Calu3 (cell line): ENCODE results near the gene RAB29. TPM values are rescaled to one million over a fixed set of nuclear protein-coding genes. Genes with fewer than 3 reads are reported as not detected.

ENCODE experiments used
- BruUV-seq: library from RNA; stranded (reverse); fragments of 400-500 nt; replicated peaks from 2 replicates; lab custom pipeline; 2021; lab: Mats Ljungman, UMichigan
- CTCF ChIA-PET: fragments of 300-600 bp; sonication (Branson Sonifier 250); formaldehyde crosslinking; loops from one replicate; lab custom pipeline; 2022; ENCODE audit warnings: antibody characterized with exemption; lab: Charles Lee
- DNase-seq: peaks from one replicate; pipeline ENCODE4 v3.0.0; 2022
- H3K27ac Mint-ChIP-seq: one replicate; pipeline ENCODE4 v1.8.0; 2022; ENCODE audit warnings: mixed read lengths; ENCODE audit not compliant: unreplicated experiment
- H3K27me3 Mint-ChIP-seq: one replicate; pipeline ENCODE4 v1.8.0; 2022; ENCODE audit warnings: mixed read lengths; ENCODE audit not compliant: unreplicated experiment
- H3K36me3 Mint-ChIP-seq: one replicate; pipeline ENCODE4 v1.8.0; 2022; ENCODE audit warnings: mild to moderate bottlenecking, moderate library complexity, mixed read lengths; ENCODE audit not compliant: insufficient read depth, unreplicated experiment
- H3K4me1 Mint-ChIP-seq: one replicate; pipeline ENCODE4 v1.8.0; 2022; ENCODE audit warnings: mild to moderate bottlenecking, low read depth, mixed read lengths; ENCODE audit not compliant: unreplicated experiment
- H3K4me3 Mint-ChIP-seq: one replicate; pipeline ENCODE4 v1.8.0; 2022; ENCODE audit warnings: mild to moderate bottlenecking, low read depth, moderate library complexity, mixed read lengths; ENCODE audit not compliant: unreplicated experiment
- H3K9me3 Mint-ChIP-seq: one replicate; pipeline ENCODE4 v1.8.0; 2022; ENCODE audit warnings: low read depth, mixed read lengths; ENCODE audit not compliant: unreplicated experiment
- CTCF ChIP-seq: fragments of 200-600 bp; IDR thresholded peaks from one replicate; pipeline ENCODE4 v1.8.0; 2022; ENCODE audit warnings: antibody characterized with exemption; ENCODE audit not compliant: unreplicated experiment
- intact Hi-C: fragments of 100-400 bp; cut with micrococcal nuclease; formaldehyde crosslinking; loops from one replicate; pipeline ENCODE4 v1.10.0; 2022; ENCODE audit not compliant: unreplicated experiment
- total RNA-seq: library from RNA; stranded (reverse); gene quantifications from 2 replicates; pipeline ENCODE4 v1.2.3, GENCODE V29; 2022

RAB29 gene
- total RNA-seq, 1 experiment from 2014 or later: 27.1 TPM

GRCh38 chr1:205756552-205756951 lies 18.7 kb downstream of the RAB29 start:
- Mint-ChIP-seq H3K27ac (no peak overlapping the region), H3K4me3 (no peak overlapping the region), H3K9me3 (no peaks in the 10 kb centered on the region), H3K36me3 (no peaks in the 10 kb centered on the region), H3K4me1 (no peaks in the 10 kb centered on the region), H3K27me3 (peaks cover 29% of the 10 kb centered on the region)
- intact Hi-C loops: no loop called here
- DNase-seq: no peak
- TF ChIP-seq CTCF: no peak
- BruUV-seq: no TSS peak
- CTCF ChIA-PET: interaction anchor here (0.5 kb wide), 1 partner anchor 25 kb away, joined by 3 read pairs; no protein-coding TSS in a partner anchor

- CTCF ChIA-PET: interaction anchor here (0.7 kb wide), 1 partner anchor 163 kb away, joined by 3 read pairs; no protein-coding TSS in a partner anchor
These were observed 20.4 kb downstream of the RAB29 start for GRCh38 chr1:205754857-205755256.

GRCh38 chr1:205751036-205751651 lies 24.1 kb downstream of the RAB29 start:
- H3K36me3 Mint-ChIP-seq: peaks cover 52% of the 10 kb centered on the region
- DNase-seq: no peak
- CTCF ChIA-PET: no interaction called here
- H3K4me1 Mint-ChIP-seq: peaks cover 12% of the 10 kb centered on the region
- BruUV-seq: no TSS peak
- no peak overlapping the region for H3K27ac Mint-ChIP-seq
- H3K27me3 Mint-ChIP-seq: peaks cover 22% of the 10 kb centered on the region
- TF ChIP-seq CTCF: no peak
- H3K4me3 Mint-ChIP-seq: peak overlapping the region; percentile 84
- H3K9me3 Mint-ChIP-seq: no peaks in the 10 kb centered on the region
- intact Hi-C loops: no loop called here

More at GRCh38 chr1:205754857-205755256, 20.4 kb downstream of the RAB29 start:
- Mint-ChIP-seq H3K36me3 (peaks cover 16% of the 10 kb centered on the region), H3K4me3 (no peak overlapping the region), H3K9me3 (no peaks in the 10 kb centered on the region), H3K27ac (no peak overlapping the region), H3K27me3 (peaks cover 29% of the 10 kb centered on the region), H3K4me1 (no peaks in the 10 kb centered on the region)
- DNase-seq: no peak
- BruUV-seq: no TSS peak
- intact Hi-C loops: no loop called here
- no peak for TF ChIP-seq CTCF

- intact Hi-C loops: no loop called here
- Mint-ChIP-seq H3K27ac (peak within 1 kb of the TSS; percentile 98), H3K36me3 (peaks cover 56% of the 10 kb centered on the region), H3K27me3 (peaks cover 15% of the 10 kb centered on the region), H3K9me3 (no peaks in the 10 kb centered on the region), H3K4me1 (peaks cover 14% of the 10 kb centered on the region), H3K4me3 (peak within 1 kb of the TSS; percentile 84)
- CTCF ChIA-PET: interaction anchor here (1.2 kb wide), 1 partner anchor 25 kb away, joined by 5 read pairs; the partner anchor contains the start of gene RAB29
- BruUV-seq: TSS peak; percentile 84
- DNase-seq: peak; percentile 99
- TF ChIP-seq CTCF: no peak
These were observed 24.9 kb downstream of the RAB29 start, which contains the start of gene NUCKS1 for GRCh38 chr1:205750138-205751035. Gene NUCKS1, minus strand, starts transcription at chr1:205750182. Its CDS starts 209 bp downstream, at chr1:205749973.
